Measurements from ENCODE around the gene ATP6V1G1.

Gene ATP6V1G1

DNA sequence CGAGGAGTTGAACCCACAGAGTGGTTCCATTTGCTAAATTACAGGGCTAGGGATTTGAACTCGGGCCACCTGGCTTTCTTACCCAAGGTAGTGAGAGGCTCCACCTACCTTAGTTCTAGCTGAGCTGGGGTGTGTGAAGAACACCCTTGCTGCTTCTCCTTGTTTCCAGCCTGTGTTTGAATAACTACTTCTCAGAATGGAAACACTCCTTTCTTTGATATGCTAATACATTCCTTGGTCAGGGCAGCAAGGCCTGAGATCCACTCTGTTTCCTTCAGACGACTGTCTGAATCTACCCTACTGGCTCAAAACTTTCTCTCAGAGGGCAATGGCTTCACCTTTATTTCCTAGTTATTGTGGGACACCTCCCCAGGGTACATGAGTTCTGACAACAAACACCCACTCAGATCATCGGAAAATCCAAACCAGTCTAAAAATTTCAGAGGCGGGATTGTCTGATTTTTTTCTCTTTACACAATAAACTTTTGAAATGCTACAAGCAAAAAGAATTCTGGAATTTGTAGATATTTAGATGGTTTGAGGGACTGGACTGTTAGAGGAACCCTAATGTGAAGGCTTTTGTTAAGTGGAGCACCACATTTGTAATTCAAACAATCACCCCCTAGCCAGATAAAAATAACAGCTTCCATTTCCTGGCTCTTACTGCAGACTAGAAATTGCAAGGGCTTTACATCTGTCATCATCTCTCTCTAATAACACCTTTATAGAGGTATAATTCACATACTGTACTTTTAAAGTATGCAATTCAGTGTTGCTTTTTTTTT, 4.0 kb upstream of the ATP6V1G1 start:
- Histone ChIP-seq H3K36me3 (replicated peaks) (no peaks in the 10 kb centered on the region), H3K4me3 (ENCODE audit: low read depth, low read length) (no peak overlapping the region), H3K27ac (no peak overlapping the region), H3K27me3 (replicated peaks) (no peaks in the 10 kb centered on the region)
- in situ Hi-C loops (cut with HindIII; ENCODE audit: low pct_ligation_motif_present, low sequenced_read_pairs), result no loop called here
- TF ChIP-seq, protein P1, sequence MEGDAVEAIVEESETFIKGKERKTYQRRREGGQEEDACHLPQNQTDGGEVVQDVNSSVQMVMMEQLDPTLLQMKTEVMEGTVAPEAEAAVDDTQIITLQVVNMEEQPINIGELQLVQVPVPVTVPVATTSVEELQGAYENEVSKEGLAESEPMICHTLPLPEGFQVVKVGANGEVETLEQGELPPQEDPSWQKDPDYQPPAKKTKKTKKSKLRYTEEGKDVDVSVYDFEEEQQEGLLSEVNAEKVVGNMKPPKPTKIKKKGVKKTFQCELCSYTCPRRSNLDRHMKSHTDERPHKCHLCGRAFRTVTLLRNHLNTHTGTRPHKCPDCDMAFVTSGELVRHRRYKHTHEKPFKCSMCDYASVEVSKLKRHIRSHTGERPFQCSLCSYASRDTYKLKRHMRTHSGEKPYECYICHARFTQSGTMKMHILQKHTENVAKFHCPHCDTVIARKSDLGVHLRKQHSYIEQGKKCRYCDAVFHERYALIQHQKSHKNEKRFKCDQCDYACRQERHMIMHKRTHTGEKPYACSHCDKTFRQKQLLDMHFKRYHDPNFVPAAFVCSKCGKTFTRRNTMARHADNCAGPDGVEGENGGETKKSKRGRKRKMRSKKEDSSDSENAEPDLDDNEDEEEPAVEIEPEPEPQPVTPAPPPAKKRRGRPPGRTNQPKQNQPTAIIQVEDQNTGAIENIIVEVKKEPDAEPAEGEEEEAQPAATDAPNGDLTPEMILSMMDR (IDR thresholded peaks at IDR 0.05; ENCODE audit: low read depth, low read length, missing control alignments), result no peak
- no peak for DNase-seq

DNA sequence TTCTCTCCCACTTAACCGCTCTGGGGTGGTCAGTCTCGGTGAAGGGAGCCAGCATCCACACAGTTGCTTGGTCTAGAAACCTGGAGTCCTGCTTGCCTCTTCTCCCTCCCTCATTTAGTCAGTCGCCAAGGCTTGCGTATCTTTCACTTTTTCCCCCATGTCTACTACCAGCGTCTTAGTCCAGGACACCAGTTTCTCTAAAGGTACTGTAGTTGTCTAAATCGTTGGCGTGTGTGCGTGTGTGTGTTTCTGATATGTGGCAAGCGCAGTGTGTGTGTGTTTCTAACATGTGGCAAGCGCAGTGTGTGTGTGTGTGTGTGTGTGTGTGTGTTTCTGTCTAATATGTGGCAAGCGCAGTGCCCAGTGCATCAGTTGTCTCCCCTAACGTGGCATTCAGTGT, 641 bp downstream of the ATP6V1G1 start:
- H3K27me3 ChIP-seq (replicated peaks), result no peaks in the 10 kb centered on the region
- H3K36me3 ChIP-seq (replicated peaks), result peaks cover 7% of the 10 kb centered on the region
- DNase-seq, result no peak
- in situ Hi-C loops (cut with HindIII; ENCODE audit: low pct_ligation_motif_present, low sequenced_read_pairs), result no loop called here
- H3K4me3 ChIP-seq (ENCODE audit: low read depth, low read length), result peak overlapping the region; percentile 99
- TF ChIP-seq, protein P1 (IDR thresholded peaks at IDR 0.05; ENCODE audit: low read depth, low read length, missing control alignments), result no peak
- H3K27ac ChIP-seq, result peak overlapping the region; percentile 92

DNA sequence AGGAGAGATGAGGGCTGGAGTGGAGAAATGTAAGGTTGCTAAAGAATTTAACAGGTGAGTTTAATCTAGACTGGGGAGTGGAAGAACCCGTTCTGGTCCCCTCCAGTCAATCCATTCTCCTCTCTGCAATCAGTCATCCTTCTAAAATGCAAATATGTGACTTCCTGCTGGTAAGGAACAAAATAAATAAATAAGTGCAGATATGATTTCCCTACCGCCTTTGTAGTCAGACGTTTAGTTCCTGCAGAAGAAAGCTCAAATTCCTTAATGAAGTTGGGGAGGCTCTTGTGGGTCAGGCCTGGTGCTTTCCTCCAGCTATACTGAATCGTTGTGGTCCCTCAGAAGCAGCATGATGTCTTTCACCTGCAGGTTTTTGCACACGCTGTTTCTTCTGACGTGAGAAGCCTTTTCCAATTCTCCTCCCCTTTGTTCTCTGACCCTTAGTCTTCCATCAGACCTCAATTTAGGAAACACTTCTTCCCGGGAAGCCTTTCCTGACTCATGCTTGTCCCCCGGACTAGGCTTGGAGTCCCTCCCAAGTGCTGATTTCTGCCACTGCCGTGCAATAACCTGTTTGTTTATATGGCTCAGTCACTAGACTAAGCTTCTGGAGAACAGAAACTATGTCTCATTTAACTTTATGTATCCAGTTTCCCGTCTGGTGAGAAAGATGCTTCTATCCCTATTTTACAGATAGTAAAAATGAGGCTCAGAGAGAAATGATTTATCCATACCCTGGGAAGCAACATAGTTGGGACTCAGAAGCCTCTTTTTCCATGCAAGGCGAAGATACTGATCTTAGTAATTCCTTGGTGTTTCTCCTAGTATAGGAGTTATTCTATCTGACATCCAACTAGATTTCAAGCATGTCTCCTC, 1.3 kb downstream of the ATP6V1G1 start:
- DNase-seq, result peak; percentile 27

DNA sequence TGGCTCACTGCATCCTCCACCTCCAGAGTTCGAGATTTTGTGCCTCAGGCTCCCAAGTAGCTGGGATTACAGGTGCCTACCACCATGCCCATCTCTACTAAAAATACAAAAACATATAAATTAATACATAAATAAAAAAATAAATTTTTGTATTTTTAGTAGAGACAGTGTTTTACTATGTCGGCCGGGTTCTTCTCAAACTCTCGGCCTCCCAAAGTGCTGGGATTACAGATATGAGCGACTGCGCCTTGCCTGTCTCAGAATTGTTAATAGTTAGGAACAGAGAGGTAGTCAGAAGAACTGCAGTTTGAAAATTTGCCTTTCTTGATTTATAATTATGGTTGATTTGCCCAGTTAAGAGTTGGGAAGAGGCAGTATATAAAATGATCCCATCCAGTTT, 2.8 kb downstream of the ATP6V1G1 start:
- in situ Hi-C loops (cut with HindIII; ENCODE audit: low pct_ligation_motif_present, low sequenced_read_pairs), result no loop called here
- no peak overlapping the region for H3K27ac ChIP-seq
- no peaks in the 10 kb centered on the region for H3K27me3 ChIP-seq (replicated peaks)
- no peak overlapping the region for H3K4me3 ChIP-seq (ENCODE audit: low read depth, low read length)
- DNase-seq, result no peak
- TF ChIP-seq, protein P1 (IDR thresholded peaks at IDR 0.05; ENCODE audit: low read depth, low read length, missing control alignments), result no peak
- peaks cover 17% of the 10 kb centered on the region for H3K36me3 ChIP-seq (replicated peaks)

More for the DNA sequence above, 1.3 kb downstream of the ATP6V1G1 start:
- Histone ChIP-seq H3K27ac (peak overlapping the region; percentile 92), H3K36me3 (replicated peaks) (peaks cover 9% of the 10 kb centered on the region), H3K27me3 (replicated peaks) (no peaks in the 10 kb centered on the region), H3K4me3 (ENCODE audit: low read depth, low read length) (peak overlapping the region; percentile 99)
- TF ChIP-seq, protein P1 (IDR thresholded peaks at IDR 0.05; ENCODE audit: low read depth, low read length, missing control alignments), result no peak
- in situ Hi-C loops (cut with HindIII; ENCODE audit: low pct_ligation_motif_present, low sequenced_read_pairs), result no loop called here

DNA sequence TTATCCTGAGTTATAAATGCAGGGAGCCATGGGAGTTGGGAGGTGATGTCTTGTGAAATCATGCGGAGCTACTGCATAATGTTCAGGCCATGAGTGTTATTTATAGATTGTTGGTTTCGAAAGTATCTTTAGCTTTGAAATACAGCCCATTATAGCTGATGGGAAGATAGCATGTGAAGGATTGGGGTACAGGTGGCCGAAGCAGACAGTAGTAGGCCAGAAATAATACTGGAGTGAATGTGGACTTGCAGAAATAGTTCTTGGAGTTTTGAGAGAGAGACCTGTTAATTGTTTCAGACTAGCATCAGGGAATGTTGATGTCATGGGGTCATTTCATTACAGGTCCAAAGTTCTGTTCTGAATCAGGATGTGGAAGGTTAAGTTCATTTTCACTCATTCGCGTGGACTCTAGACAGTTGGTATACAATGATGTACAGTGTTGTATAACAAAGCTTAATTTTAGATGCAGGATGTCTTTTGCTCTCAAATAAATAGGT, 3.8 kb downstream of the ATP6V1G1 start:
- TF ChIP-seq, protein P1 (IDR thresholded peaks at IDR 0.05; ENCODE audit: low read depth, low read length, missing control alignments), result no peak
- no peak overlapping the region for H3K27ac ChIP-seq
- H3K4me3 ChIP-seq (ENCODE audit: low read depth, low read length), result no peak overlapping the region
- H3K27me3 ChIP-seq (replicated peaks), result no peaks in the 10 kb centered on the region
- no peak for DNase-seq
- peaks cover 19% of the 10 kb centered on the region for H3K36me3 ChIP-seq (replicated peaks)
- in situ Hi-C loops (cut with HindIII; ENCODE audit: low pct_ligation_motif_present, low sequenced_read_pairs), result no loop called here

All from brain microvascular endothelial cell (primary cell).